ENCODE results near the gene PTGER3.

DNA sequence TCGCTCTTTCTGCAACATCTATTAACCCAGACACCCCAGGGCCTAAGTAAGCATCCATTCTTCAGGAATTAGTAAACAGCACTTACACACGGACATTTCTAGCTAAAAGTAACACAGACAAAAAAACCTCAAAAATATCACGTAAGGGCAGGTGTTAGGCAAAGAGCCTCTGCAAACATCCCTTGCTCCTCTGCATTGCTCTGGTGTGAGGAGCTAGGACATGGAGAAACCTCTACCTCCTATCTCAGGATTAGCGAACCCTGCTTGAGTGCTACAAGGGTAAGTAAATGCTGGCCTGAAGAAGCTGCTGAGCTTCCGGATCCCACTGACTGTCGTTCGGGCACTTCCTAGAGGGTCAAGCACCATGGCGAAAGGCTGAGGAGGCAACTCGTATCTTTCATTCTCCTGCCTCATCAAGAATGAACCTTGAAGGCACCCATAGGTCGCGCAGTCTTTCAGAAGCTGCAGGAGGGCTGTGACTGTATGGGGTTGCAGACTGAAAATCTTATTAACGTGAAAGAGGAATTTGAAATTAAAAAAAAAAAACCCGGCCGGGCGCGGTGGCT lies 2.1 kb downstream of the PTGER3 start:
- TF ChIP-seq FOXM1 (IDR thresholded peaks at IDR 0.05; ENCODE audit: low read depth) (no peak), RAD21 (IDR thresholded peaks at IDR 0.05; ENCODE audit: low read length) (no peak), RFX5 (IDR thresholded peaks at IDR 0.05; ENCODE audit: low read length) (no peak), EZH2phosphoT487 (IDR thresholded peaks at IDR 0.05; ENCODE audit: borderline replicate concordance, low read depth) (no peak), CTCF (IDR thresholded peaks at IDR 0.05) (no peak), FOXJ3 (CRISPR knock-in tag; IDR thresholded peaks at IDR 0.05) (no peak), NRF1 (IDR thresholded peaks at IDR 0.05; ENCODE audit: low read depth, low read length) (no peak), GABPA (IDR thresholded peaks at IDR 0.05; ENCODE audit: low read depth) (no peak), MXI1 (IDR thresholded peaks at IDR 0.05; ENCODE audit: low read depth, low read length) (no peak), GATA2 (CRISPR knock-in tag; IDR thresholded peaks at IDR 0.05) (no peak), POLR2AphosphoS5 (IDR thresholded peaks at IDR 0.05; ENCODE audit: low read depth, low read length) (no peak)
- TF ChIP-seq, protein P1, sequence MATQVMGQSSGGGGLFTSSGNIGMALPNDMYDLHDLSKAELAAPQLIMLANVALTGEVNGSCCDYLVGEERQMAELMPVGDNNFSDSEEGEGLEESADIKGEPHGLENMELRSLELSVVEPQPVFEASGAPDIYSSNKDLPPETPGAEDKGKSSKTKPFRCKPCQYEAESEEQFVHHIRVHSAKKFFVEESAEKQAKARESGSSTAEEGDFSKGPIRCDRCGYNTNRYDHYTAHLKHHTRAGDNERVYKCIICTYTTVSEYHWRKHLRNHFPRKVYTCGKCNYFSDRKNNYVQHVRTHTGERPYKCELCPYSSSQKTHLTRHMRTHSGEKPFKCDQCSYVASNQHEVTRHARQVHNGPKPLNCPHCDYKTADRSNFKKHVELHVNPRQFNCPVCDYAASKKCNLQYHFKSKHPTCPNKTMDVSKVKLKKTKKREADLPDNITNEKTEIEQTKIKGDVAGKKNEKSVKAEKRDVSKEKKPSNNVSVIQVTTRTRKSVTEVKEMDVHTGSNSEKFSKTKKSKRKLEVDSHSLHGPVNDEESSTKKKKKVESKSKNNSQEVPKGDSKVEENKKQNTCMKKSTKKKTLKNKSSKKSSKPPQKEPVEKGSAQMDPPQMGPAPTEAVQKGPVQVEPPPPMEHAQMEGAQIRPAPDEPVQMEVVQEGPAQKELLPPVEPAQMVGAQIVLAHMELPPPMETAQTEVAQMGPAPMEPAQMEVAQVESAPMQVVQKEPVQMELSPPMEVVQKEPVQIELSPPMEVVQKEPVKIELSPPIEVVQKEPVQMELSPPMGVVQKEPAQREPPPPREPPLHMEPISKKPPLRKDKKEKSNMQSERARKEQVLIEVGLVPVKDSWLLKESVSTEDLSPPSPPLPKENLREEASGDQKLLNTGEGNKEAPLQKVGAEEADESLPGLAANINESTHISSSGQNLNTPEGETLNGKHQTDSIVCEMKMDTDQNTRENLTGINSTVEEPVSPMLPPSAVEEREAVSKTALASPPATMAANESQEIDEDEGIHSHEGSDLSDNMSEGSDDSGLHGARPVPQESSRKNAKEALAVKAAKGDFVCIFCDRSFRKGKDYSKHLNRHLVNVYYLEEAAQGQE (IDR thresholded peaks at IDR 0.05; ENCODE audit: low read depth, low read length), result no peak

All from SK-N-SH (cell line).